HG02763 (cell line): ENCODE data around the gene RICTOR.
"Not testable (repeated sequence)": the region's sequence is repeated elsewhere in the genome, so short reads cannot be mapped to it uniquely, and the experiment has no call there.

Experiments
- ATAC-seq: cut with Tn5 transposase; IDR thresholded peaks from one replicate; pipeline ENCODE4 v1.9.1; 2021; ENCODE audit warnings: mild to moderate bottlenecking, moderate library complexity; ENCODE audit not compliant: unreplicated experiment

Gene RICTOR

GRCh38 chr5:39013938-39014337 is 60.3 kb downstream of the RICTOR start:
- ATAC-seq, result no peak

GRCh38 chr5:39010958-39011357 is 63.2 kb downstream of the RICTOR start:
- ATAC-seq, result not testable (repeated sequence)

DNA sequence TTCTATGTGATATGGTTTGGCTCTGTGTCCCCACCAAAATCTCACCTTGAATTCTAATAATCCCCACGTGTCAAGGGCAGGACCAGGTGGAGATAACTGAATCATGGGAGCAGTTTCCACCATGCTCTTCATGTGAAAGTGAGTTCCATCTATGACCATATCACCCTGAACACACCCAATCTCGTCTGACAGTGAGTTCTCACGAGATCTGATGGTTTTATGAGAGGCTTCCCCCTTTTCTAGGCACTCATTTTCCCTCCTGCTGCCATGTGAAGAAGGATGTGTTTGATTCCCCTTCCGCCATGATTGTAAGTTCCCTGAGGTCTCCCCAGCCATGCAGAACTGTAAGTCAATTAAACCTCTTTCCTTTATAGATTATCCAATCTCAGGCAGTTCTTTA is 64.2 kb downstream of the RICTOR start:
- ATAC-seq, result no peak

- no peak for ATAC-seq
These were observed 64.9 kb downstream of the RICTOR start for GRCh38 chr5:39009280-39009679.

DNA sequence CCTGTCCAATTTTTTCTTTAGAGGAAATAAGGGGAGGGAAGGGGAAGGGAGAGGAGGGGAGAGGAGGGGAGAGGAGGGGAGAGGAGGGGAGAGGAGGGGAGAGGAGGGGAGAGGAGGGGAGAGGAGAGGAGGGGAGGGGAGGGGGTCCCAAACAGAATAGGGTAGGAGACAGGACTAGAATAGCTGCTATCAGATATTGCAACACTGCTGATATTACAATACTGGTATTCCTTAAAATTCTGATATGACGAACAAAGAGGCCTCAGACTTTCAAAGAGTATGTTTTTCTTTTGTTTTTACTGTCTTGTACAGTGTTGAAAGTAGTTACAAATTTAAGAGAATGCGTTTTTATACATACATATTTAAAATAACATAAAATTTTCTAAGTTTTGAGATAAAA is 67.5 kb downstream of the RICTOR start:
- no peak for ATAC-seq

- ATAC-seq, result no peak
These were observed 68.5 kb downstream of the RICTOR start for GRCh38 chr5:39005566-39006232.

- ATAC-seq, result no peak
These were observed 72.5 kb downstream of the RICTOR start for GRCh38 chr5:39001683-39002082.

GRCh38 chr5:38999037-38999436 is 75.2 kb downstream of the RICTOR start:
- ATAC-seq, result no peak

- no peak for ATAC-seq
These were observed 76.6 kb downstream of the RICTOR start for GRCh38 chr5:38997591-38997990.

DNA sequence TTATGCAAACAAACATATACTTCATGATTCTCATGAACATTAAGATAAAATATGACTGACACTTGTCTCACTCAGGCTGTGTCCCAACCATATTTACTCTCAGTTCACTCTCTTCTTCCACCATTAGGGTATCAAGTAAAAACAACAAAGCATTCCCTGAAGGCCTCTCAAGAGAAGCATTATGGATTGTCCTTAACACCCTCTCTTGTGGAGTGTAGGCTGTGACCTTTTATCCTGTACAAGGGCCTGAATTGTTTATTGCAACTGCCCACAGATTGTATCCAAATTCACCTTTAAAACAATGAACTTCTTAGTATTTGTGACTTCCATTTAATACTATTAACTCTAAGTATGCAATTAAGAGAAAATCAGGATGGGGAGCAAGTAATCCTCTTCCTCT is 78.1 kb downstream of the RICTOR start:
- ATAC-seq, result no peak

DNA sequence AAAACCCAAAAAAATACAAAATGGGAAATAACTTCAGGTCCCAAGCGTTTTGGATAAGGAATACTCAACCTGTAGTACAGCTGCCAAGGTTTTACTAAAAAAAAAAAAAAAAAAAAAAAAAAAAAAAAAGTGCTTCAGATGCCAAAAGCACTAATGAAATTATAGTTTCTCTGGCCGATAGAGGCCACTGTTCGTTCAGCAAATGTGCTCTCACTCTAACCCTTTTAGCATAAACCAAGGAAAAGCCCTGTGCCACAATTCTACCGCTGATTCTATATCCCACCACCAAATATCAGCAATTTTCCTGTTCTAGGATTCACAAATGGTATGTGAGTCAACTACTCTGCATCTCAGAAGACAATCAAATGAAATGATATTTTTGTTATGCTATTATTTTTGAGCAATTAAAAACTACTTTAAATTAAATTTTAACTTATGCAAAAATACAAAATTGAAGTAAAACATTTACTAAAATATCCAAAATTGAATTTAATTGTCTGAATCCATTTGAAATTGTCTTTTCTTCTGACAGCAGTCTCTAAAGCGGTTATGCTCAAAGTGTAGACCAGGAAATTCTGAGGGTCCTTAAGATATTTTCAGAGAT is 79.8 kb downstream of the RICTOR start:
- ATAC-seq, result no peak

- ATAC-seq, result not testable (repeated sequence)
These were observed 84.1 kb downstream of the RICTOR start for GRCh38 chr5:38989974-38990719.

GRCh38 chr5:38985909-38986452 is 88.2 kb downstream of the RICTOR start:
- ATAC-seq, result no peak

DNA sequence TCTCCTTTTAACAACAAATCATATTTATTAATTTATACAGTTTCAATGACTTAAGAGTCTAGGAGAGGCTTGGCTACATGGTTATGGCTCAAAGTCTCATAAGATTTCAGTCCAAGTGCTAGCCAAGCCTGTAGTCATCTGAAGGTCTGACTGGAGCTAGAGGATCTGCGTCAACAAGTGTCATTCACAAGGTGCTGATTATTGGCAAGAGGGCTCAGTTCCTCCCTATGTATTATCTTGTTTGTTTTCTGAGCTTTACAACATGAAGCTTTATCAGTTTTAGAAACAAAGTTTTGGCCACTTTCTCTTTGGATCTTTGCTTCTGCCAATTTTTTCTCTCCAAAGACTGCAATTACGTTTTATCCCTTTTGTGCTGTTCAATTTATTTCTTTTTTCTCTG is 94.7 kb downstream of the RICTOR start:
- no peak for ATAC-seq

DNA sequence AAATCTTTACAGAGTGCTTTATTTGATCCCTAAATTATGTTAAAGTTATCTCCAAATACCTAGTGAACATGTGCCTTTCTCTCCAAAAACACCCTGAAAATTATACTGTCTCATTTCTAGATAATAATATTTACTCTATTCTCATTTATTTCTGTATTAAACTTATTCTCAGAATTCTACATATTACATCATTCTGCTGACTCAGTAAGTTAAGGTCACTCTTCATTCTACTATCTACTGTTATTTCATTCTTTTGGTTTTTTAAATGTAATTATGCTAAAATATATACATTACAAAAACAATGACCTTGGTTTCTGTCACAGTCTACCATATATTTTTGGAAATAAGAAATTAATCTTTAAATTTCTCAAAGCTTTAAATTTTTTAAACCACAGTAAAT is 96.2 kb downstream of the RICTOR start:
- ATAC-seq, result no peak

DNA sequence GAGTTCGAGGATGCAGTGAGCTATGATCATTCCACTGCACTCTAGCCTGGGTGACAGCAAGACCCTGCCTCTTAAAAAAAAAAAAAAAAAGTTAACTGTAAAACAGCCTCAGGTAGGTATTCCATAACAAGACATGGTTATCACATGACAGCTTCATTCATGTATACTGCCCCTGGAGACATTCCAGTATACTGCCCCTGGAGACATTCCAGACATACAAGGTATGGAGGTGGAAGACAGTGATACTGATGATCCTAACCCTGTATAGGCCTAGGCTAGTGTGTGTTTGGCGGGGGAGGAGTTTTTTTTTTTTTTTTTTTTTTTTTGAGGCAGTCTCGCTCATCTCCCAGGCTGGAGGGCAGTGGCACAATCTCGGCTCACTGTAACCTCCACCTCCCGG is 105.5 kb downstream of the RICTOR start:
- ATAC-seq, result no peak

GRCh38 chr5:38961691-38962090 is 112.5 kb downstream of the RICTOR start:
- no peak for ATAC-seq

- no peak for ATAC-seq
These were observed 120.7 kb downstream of the RICTOR start for GRCh38 chr5:38953426-38954012.

GRCh38 chr5:38948501-38948900 is 125.7 kb downstream of the RICTOR start:
- ATAC-seq, result no peak

DNA sequence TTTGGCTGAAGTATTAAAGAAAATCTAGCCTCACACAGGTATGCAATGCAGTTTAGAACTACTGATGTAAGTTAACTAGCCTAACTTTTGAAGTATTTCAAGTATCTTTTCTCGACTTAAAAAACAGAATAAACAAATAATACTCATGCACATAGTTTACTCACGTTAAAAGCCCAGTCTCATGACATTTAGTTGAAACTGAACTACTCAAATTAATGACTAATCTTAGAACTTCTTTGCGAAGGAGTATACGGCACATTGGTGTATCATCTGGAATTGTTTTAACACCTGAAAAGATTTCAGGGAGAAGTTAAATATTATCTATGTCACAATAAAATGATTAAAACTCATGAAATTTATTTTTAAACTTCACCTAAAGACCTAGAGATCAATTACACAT is 129.9 kb downstream of the RICTOR start:
- ATAC-seq, result no peak

DNA sequence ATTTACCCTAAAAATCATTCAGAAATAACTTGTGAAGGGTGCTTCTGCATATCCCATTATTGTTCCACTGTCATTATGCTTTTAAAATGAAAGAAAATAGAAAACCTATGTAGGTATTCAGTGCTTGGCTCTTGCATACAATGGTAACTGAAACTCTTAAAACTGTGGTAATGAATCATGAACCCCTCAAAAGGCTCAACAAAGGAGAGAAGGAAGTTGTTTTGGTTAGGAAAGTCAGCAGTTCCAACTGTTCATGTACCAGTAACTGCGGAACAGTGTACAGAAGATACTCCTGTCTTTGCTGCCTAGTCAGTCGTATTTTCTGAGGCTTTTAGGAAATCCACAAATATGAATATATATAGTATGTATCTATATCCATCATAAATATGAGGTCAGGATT is 132.3 kb downstream of the RICTOR start:
- ATAC-seq, result no peak
